GM21390 (cell line): ENCODE measurements around the gene ZBTB4.

Source experiments
- ATAC-seq: cut with Tn5 transposase; IDR thresholded peaks from one replicate; pipeline ENCODE4 v1.9.1; 2021; ENCODE audit not compliant: unreplicated experiment

ZBTB4 gene

GRCh38 chr17:7441266-7441665 lies 38.2 kb downstream of the ZBTB4 start:
- no peak for ATAC-seq

- ATAC-seq: no peak
Observed at GRCh38 chr17:7440834-7441195, 38.6 kb downstream of the ZBTB4 start.

GRCh38 chr17:7440113-7440833 lies 39.2 kb downstream of the ZBTB4 start:
- no peak for ATAC-seq

GRCh38 chr17:7439462-7440112 lies 39.8 kb downstream of the ZBTB4 start, which contains the start of gene FGF11:
Gene FGF11 (plus strand): TSS chr17:7439512. CDS start chr17:7439621, 109 bp downstream.
- no peak for ATAC-seq

- no peak for ATAC-seq
Observed at GRCh38 chr17:7438656-7439460, 40.6 kb downstream of the ZBTB4 start.

GRCh38 chr17:7437950-7438614 lies 41.3 kb downstream of the ZBTB4 start:
- no peak for ATAC-seq

- ATAC-seq: no peak
Observed at GRCh38 chr17:7437369-7437863, 42.0 kb downstream of the ZBTB4 start.

- ATAC-seq: no peak
Observed at GRCh38 chr17:7436556-7437368, 42.7 kb downstream of the ZBTB4 start.

GRCh38 chr17:7435676-7436555 lies 43.5 kb downstream of the ZBTB4 start:
- peak; percentile 20 for ATAC-seq

GRCh38 chr17:7432296-7432695 lies 47.1 kb downstream of the ZBTB4 start:
- no peak for ATAC-seq

GRCh38 chr17:7431231-7431630 lies 48.2 kb downstream of the ZBTB4 start:
- no peak for ATAC-seq

GRCh38 chr17:7429722-7430121 lies 49.7 kb downstream of the ZBTB4 start:
- ATAC-seq: no peak

- ATAC-seq: no peak
Observed at GRCh38 chr17:7428557-7428956, 50.9 kb downstream of the ZBTB4 start, which contains the start of gene SPEM3. Gene SPEM3 (plus strand): TSS chr17:7428857. CDS start chr17:7428903, 46 bp downstream.

GRCh38 chr17:7427549-7427948 lies 51.9 kb downstream of the ZBTB4 start:
- no peak for ATAC-seq

GRCh38 chr17:7426896-7427489 lies 52.4 kb downstream of the ZBTB4 start:
- ATAC-seq: no peak

- no peak for ATAC-seq
Observed at GRCh38 chr17:7426203-7426863, 53.1 kb downstream of the ZBTB4 start.

- ATAC-seq: no peak
Observed at GRCh38 chr17:7425756-7426155, 53.7 kb downstream of the ZBTB4 start.

- no peak for ATAC-seq
Observed at GRCh38 chr17:7425316-7425715, 54.1 kb downstream of the ZBTB4 start, which contains the start of gene SPEM2. Gene SPEM2 (plus strand): TSS chr17:7425616. CDS start chr17:7425689, 73 bp downstream.
